Urothelium cell line (cell line): ENCODE measurements around the gene NMNAT2.
A peak's percentile ranks its signal among the peaks of the same experiment; 100 is the strongest.
"Not testable (repeated sequence)": the region's sequence is repeated elsewhere in the genome, so short reads cannot be mapped to it uniquely, and the experiment has no call there.

Experiments used
- DNase-seq: peaks from one replicate; pipeline ENCODE4 v3.0.0; 2011; ENCODE audit warnings: low spot score, mixed read lengths
- FAIRE-seq: peaks from 2 replicates; lab custom pipeline; 2011; peaks lifted over from hg19 to GRCh38; lab: Jason Lieb, UNC

Gene NMNAT2

DNA sequence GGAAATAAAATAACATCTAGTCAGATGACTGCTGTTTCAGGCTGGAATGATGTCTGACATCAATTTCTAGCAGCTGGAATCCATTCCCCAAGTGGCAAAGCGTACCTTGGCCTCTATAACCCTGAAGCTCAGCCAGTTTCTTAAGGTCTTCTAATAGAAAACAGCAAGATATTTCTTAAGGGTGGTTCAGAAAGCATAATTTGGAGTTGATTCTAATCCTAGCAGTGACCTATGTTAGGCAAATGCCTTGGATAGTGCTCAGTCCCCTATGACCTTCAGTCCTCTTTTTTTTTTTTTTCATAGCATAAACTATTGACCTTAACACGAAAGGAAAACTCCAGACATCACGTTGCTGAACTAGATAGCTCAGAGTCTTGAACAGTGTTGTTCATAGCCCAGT lies 175.6 kb downstream of the NMNAT2 start:
- DNase-seq (no peak), FAIRE-seq (no peak)

DNA sequence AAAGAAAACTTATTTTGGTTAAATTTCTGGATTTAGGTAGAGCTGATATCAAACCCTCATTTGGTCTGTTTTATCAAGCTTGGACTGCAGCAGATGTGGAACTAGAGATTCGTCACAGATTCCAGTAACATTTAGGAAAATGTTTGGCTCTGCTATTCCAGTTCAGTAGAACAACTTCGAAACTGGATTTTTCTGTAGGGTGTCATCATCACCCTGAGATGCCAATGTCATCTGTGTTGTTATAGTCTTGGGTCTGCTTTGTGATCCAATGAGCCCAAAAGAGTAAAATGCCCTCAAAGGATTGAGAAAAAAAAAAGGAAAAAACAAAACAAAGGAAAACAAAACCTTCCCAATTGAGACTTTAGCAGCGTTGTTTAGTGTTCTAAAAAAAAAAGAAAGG lies 176.7 kb downstream of the NMNAT2 start:
- no peak for FAIRE-seq

DNA sequence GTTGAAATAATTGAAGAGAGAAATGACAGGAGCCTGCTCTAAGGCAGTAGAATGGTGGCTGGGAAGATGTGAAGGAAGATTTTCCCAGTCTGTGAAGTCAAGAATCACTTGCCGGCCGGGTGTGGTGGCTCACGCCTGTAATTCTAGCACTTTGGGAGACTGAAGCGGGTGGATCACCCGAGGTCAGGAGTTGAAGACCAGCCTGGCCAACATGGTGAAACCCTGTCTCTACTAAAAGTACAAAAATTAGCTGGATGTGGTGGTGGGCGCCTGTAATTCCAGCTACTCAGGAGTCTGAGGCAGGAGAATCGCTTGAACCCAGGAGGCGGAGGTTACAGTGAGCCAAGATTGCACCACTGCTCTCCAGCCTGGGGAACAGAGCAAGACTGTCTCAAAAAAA lies 177.3 kb downstream of the NMNAT2 start:
- not testable (repeated sequence) for FAIRE-seq, DNase-seq

More for the DNA sequence above, 176.7 kb downstream of the NMNAT2 start:
- DNase-seq = no peak

DNA sequence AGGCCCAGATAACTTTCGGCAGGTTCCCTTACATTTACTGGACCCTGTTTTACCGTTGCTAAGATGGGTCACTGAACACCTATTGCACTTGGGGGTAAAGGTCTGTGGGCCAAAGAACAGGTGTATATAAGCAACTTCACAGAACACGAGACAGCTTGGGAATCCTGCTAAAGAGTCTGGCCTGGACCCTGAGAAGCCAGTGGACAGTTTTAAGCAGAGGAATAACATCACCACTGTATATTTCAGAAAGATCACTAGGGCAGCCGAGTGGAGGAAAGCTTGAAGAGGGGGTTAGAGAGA lies 177.7 kb downstream of the NMNAT2 start:
- FAIRE-seq (no peak), DNase-seq (no peak)

DNA sequence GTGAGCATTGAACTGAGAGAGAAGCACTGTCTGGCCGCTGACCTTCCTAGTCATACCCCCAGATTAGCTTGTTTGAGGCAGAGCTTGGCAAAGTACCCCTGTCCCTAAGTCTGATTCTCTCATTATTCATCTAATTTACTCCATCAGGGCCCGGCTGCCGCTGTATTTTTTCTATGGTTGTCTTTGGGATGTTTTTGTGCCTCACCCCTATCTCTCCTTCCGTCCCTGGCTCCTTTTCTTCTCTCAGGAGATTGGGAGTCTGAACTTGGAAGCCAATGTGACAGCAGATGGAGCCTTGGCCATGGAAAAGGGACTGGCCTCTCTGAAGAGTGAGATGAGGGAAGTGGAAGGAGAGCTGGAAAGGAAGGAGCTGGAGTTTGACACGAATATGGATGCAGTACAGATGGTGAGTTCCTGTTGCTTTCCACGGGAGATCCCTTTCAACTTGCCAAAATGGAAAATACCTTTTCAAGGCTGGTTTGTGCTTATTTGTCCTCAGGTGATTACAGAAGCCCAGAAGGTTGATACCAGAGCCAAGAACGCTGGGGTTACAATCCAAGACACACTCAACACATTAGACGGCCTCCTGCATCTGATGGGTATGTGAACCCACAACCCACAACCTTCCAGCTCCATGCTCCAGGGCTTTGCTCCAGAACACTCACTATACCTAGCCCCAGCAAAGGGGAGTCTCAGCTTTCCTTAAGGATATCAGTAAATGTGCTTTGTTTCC lies 178.2 kb downstream of the NMNAT2 start:
- no peak for FAIRE-seq

DNA sequence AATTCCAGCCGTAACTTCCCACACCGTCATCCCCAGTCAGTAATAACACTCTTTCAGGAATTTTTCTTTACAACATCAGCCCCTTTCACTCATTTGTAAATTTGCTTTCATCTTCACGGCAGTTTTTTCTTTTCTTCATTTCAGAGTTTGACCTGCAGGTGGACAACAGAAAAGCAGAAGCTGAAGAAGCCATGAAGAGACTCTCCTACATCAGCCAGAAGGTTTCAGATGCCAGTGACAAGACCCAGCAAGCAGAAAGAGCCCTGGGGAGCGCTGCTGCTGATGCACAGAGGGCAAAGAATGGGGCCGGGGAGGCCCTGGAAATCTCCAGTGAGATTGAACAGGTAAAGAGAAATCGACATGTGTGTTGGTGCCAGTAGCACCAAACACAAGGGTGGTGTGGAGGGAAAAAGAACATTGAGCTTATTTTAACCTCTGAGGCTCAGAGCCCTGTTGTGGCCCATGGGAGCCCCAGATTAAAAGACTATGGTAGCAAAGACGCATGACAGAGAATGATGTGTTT lies 178.9 kb downstream of the NMNAT2 start:
- DNase-seq (no peak), FAIRE-seq (no peak)

More for the DNA sequence above, 178.2 kb downstream of the NMNAT2 start:
- DNase-seq = no peak

DNA sequence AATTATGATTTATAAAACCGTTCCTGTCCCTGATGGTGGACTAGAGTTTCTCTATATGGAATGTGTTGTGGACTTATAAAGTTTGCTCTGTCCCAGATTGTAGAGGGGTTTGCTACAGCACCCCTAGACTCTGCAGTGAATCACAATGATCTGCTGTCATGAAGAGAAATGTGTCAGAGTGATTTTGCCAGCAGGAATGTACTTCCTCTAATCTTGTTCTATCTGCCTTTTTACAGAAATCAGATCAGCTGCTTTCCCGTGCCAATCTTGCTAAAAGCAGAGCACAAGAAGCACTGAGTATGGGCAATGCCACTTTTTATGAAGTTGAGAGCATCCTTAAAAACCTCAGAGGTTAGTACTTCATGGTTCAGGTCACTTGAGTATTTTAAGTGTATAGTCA lies 180.1 kb downstream of the NMNAT2 start:
- FAIRE-seq (no peak), DNase-seq (no peak)

DNA sequence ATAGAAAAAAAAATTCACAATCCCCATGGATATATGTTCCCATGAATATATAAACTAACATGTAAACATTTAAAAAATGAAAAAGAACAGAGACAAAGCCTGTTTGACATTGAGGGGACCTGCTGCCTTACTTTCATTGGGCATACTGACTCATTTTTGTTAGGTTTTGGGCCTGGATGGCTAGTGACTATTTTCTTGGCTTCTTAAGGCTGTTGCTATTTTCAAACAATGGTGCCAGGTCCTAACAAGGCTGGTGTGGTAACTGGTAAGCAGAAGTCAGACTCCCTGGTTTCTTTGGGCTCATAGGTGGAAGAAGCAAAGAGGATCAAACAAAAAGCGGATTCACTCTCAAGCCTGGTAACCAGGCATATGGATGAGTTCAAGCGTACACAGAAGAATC lies 181.1 kb downstream of the NMNAT2 start:
- no peak for FAIRE-seq
- DNase-seq = no peak

DNA sequence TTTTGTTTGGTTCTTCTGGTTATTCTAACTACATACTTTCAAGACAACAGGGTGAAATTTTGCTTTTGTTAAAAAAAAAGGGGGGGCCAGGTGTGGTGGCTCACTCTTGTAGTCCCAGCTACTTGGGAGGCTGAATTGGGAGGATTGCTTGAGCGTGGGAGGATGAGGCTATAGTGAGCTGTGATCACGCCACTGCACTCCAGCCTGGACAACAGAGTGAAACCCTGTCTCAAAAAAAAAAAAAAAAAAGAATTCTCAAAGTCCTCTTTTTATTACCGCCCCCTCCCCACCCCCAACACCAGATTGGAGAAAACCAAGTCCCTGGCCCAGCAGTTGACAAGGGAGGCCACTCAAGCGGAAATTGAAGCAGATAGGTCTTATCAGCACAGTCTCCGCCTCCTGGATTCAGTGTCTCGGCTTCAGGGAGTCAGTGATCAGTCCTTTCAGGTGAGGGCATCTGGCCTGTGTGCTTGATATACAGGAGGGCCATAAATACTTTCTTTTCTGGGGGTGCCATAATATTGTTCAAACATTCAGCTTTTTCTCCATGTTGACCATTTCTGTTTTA lies 181.9 kb downstream of the NMNAT2 start:
- FAIRE-seq = no peak
- DNase-seq = no peak

DNA sequence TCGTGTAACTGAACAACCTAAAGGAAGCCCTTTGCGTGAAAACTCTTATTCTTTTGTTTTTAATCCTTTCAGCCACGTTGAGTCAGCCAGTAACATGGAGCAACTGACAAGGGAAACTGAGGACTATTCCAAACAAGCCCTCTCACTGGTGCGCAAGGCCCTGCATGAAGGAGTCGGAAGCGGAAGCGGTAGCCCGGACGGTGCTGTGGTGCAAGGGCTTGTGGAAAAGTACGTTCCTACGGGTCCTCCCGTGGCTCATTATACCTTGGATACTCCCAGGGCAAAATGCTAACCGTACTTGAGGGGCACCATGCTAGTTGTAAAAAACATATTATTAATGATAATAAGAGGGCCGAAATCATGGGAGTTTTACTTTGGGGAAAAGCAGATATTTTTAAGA lies 182.7 kb downstream of the NMNAT2 start:
- FAIRE-seq = no peak
- peak; percentile 52 for DNase-seq

DNA sequence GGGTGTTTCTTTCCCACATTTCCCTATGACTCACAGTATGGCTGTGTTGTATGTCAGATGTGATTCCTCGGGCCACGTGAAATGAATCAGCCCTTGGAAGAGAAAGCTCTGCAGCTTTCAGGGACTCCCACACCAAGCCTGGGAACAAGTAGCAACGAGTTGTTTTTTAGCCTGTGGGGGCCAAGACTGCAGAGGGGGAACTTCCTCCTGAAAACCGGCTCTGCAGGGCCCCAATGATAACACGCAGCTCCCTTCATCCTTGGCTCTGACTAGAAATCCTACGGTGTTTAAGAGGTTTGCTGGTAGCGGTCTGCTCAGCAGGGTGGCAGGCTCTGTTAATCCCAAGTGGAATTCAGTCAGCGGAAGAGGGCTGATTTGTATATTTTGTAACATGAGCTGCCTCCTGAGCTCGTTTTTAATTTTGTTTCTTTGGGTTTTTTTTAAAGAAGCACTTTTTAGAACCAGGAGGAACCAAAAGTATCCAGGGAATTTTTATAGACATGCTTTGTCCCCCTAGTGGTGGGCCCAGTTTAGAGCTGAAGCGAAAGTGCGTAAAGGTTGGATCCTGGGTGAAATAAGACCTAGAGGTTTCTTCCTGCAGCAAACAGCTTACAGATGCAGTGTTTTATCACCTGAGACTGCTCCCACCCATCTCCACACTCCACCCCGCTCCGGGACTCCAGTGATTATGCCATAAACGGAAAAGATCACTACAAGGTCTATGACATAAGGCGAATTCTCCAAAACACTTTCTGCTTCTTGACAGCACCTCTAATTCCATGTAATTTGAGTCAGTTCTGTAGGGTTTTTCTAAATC lies 183.3 kb downstream of the NMNAT2 start:
- FAIRE-seq (no peak), DNase-seq (peak; percentile 76)

DNA sequence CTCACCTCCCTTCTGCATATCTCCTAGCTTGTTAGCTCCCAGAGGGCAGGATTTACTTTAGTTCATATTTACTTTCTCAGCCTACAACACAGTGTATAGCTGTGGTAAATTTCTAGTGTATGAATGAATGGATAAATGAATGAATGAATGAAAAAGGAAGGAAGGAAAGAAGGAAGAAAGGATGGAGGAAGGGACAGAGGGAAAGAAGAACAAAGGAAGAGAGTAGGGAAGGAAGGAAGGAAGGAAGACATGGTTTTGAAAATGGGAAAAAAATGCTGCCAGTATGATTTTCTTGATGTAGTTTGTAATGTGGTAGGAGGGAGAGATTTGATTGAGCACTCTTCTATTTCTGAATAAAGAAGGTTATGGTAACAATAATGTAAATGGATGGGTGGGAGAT lies 185.1 kb downstream of the NMNAT2 start:
- no peak for FAIRE-seq
- DNase-seq = no peak

DNA sequence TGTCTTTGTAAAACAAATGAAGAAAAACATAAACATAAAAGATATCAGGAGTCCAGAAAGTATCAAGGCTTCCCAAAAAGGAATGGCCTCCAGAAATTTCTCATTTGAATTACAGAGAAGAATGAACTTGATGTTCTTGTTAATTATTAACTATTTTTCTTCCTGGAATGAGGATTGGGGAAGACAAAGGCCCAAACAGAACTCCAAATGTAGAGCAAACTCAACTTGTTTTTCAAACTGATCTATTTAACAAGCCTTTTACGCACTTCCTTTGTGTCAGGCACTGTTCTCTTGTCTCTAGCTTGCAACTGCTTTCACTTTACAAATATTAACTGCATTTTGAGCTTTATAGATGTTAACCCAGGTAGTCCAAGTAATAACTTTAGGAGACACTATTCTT lies 186.6 kb downstream of the NMNAT2 start:
- DNase-seq = no peak
- no peak for FAIRE-seq

DNA sequence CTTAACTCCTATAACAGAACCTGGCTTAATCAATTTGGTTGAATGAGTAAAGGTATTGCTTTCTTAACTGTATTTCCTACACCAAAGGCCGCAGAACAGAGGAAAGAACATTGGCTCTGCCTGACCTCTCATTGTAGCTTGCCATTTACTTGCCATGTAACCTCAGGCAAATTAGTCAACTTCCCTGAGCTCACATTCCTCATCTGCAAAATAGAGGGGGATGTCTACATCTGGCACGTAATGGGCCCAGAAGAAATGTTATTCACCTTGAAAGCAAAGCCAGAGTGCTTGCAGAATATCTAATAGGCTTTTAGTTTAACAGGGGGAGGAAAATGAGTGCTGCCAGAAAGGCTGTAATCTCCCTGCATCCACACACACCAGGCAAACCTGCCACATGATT lies 187.8 kb downstream of the NMNAT2 start:
- FAIRE-seq (no peak), DNase-seq (no peak)

DNA sequence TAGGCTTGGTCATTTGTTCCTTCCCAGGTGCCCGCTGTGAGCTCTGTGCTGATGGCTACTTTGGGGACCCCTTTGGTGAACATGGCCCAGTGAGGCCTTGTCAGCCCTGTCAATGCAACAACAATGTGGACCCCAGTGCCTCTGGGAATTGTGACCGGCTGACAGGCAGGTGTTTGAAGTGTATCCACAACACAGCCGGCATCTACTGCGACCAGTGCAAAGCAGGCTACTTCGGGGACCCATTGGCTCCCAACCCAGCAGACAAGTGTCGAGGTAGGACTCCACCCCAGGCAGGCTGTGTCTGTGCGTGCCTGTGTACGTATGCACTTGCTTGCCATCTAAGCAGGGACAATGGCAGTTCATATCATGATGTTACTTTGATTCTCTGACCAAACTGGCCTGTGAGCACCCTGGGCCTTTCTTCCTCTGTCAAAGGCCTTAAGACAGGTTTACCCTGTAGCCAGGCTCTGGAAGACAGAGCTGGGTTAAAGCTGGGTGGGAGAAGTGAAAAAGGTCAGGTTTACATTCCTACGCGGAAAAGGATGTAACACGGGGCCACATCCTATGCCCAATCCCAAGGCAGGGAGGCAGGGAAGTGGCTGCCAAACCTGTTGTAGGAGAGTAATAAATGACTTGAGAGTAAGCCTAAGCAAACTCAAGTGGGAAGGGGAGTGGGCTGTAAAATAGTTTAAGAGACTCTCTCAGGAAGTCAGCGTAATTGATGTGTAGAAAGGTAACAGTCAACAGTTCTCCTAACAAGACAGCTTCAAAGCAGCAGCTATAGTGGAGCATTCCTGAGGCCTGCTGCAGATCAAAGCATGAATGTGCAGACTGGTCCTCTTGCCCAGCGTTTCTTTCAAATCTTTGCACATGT lies 189.6 kb downstream of the NMNAT2 start:
- DNase-seq = no peak
- FAIRE-seq = no peak

DNA sequence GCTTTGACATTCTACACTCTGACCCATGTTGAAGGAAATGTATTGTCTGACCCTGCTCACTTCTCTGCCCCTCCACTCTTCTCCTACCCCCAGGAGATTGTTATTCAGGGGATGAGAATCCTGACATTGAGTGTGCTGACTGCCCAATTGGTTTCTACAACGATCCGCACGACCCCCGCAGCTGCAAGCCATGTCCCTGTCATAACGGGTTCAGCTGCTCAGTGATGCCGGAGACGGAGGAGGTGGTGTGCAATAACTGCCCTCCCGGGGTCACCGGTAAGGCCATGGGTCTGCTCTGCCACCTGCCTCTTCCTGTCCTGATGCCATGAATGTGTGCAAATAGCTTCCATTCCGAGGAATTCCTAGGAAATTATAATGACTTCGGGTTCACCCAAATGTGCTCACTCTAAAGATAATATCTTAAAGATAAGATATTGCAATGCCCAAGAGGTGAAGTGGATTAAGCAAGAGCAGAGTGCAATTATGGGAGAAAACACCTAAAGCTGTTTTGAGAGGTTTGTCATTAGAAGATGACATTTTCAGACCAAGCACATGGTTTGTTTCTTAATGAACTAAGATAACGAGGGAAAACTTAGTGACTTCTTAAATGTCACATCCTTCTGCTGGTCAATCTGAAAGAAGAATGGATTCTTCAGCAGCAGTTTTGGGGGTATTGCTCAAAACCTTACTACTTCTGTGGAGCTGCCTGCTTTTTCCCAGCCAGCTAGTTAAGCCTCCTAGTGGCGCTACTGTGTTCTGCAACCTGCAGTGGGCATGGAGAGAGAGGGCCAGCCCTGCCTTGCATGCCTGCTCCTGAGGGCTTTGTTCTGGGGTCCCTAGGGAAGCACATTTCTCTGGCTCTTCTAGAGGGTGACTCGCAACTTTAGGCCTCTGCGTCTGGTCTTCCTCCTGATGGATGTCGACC lies 190.5 kb downstream of the NMNAT2 start:
- peak; percentile 56 for DNase-seq
- no peak for FAIRE-seq

DNA sequence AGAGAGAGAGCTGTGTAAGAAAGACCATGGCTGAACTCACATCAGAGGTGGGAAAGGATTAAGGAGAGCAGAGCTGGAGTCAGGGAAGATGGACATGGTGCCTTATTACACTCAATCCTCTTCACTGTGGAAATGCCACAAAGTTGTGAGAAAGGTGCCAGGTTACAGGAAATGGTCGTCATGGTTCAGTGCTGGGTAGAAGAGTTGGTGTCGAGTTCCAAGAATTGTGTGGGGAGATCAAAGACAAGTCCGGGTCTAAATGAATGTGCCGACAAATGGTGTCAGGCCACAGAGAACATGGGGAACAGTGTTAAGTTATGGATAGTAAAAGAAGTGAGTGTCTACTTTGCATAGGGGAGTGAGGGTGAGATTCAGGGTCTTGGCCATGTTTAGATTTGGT lies 191.2 kb downstream of the NMNAT2 start:
- FAIRE-seq = no peak

DNA sequence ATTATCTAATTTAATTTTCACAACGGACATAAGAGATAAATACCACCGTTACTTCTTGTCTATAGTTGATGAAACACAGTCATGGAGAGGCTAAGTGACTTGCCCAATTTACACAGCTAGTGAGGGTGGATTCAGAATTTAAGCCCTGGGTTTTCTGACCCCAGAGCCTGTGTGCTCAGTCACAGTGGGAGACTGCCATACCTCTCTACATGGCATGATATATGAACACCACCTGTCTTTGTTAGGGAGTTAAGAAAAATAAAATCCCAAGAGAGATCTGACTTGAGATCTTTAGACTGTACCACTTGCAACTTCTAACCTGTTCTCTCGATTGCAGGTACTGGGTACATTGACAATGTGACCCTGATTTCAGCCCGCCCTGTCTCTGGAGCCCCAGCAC lies 191.8 kb downstream of the NMNAT2 start:
- FAIRE-seq = no peak
- DNase-seq = no peak

More for the DNA sequence above, 191.2 kb downstream of the NMNAT2 start:
- DNase-seq = no peak

DNA sequence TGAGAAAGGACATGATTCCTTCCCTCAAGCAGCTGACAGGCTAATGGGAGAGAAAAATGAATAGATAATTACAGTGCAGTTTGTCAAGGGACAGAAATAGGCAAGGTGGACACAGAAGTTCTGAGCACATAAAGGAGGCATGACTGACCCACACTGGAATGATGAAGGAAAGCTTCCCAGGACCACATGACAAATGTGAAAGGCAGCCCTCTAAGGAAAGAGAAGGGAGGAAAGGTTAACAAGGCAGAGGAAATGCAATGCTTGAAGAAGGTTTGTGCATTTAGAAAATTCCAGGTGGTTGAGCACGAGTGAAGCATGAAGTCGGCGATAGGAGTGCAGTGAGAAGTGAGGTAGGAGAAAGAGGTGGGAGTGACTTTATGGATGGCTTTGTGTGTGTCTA lies 194.7 kb downstream of the NMNAT2 start:
- DNase-seq (no peak), FAIRE-seq (no peak)

DNA sequence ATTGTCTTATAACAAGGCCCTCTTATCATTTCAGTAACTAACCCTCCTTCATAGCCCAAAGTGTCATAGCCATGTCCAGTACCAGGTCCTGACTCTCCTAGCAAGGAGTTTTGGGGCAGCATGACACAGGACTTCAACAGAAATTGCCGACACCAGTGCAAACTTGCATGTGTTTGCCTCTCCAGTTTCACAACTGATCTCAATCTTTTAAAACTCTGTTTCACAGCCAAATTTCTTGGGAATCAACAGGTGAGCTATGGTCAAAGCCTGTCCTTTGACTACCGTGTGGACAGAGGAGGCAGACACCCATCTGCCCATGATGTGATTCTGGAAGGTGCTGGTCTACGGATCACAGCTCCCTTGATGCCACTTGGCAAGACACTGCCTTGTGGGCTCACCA lies 195.3 kb downstream of the NMNAT2 start:
- DNase-seq (no peak), FAIRE-seq (no peak)
